ENCODE data around the gene MYRIP.

Gene MYRIP

GRCh38 chr3:39910826-39911464 lies 101.5 kb downstream of the MYRIP start:
- DNase-seq (ENCODE audit: insufficient read length) (no peak), FAIRE-seq (no peak)
- TF ChIP-seq POLR2A (IDR thresholded peaks at IDR 0.05; ENCODE audit: low read depth, low read length) (no peak), POLR2AphosphoS5 (IDR thresholded peaks at IDR 0.05; ENCODE audit: low read depth, low read length) (no peak), TAF1 (IDR thresholded peaks at IDR 0.05; ENCODE audit: borderline replicate concordance, low read depth, low read length) (no peak)

- DNase-seq (ENCODE audit: insufficient read length) (no peak), FAIRE-seq (no peak)
- no peak for TF ChIP-seq POLR2AphosphoS5 (IDR thresholded peaks at IDR 0.05; ENCODE audit: low read depth, low read length)
- TF ChIP-seq TAF1 (IDR thresholded peaks at IDR 0.05; ENCODE audit: borderline replicate concordance, low read depth, low read length), result no peak
- TF ChIP-seq POLR2A (IDR thresholded peaks at IDR 0.05; ENCODE audit: low read depth, low read length), result no peak
Observed at GRCh38 chr3:39911465-39912309, 102.3 kb downstream of the MYRIP start.

- TF ChIP-seq TAF1 (IDR thresholded peaks at IDR 0.05; ENCODE audit: borderline replicate concordance, low read depth, low read length), result no peak
- TF ChIP-seq POLR2AphosphoS5 (IDR thresholded peaks at IDR 0.05; ENCODE audit: low read depth, low read length), result no peak
- no peak for TF ChIP-seq POLR2A (IDR thresholded peaks at IDR 0.05; ENCODE audit: low read depth, low read length)
- FAIRE-seq, result no peak
- DNase-seq (ENCODE audit: insufficient read length), result no peak
Observed at GRCh38 chr3:39915027-39915426, 105.6 kb downstream of the MYRIP start.

- TF ChIP-seq POLR2A (IDR thresholded peaks at IDR 0.05; ENCODE audit: low read depth, low read length) (no peak), TAF1 (IDR thresholded peaks at IDR 0.05; ENCODE audit: borderline replicate concordance, low read depth, low read length) (no peak), POLR2AphosphoS5 (IDR thresholded peaks at IDR 0.05; ENCODE audit: low read depth, low read length) (no peak)
- no peak for FAIRE-seq
- no peak for DNase-seq (ENCODE audit: insufficient read length)
Observed at GRCh38 chr3:39917065-39917773, 107.8 kb downstream of the MYRIP start.

GRCh38 chr3:39919281-39919680 lies 109.9 kb downstream of the MYRIP start:
- DNase-seq (ENCODE audit: insufficient read length) (no peak), FAIRE-seq (no peak)
- TF ChIP-seq POLR2A (IDR thresholded peaks at IDR 0.05; ENCODE audit: low read depth, low read length), result no peak
- no peak for TF ChIP-seq POLR2AphosphoS5 (IDR thresholded peaks at IDR 0.05; ENCODE audit: low read depth, low read length)
- TF ChIP-seq TAF1 (IDR thresholded peaks at IDR 0.05; ENCODE audit: borderline replicate concordance, low read depth, low read length), result no peak

- no peak for FAIRE-seq
- DNase-seq (ENCODE audit: insufficient read length), result no peak
- TF ChIP-seq POLR2AphosphoS5 (IDR thresholded peaks at IDR 0.05; ENCODE audit: low read depth, low read length) (no peak), POLR2A (IDR thresholded peaks at IDR 0.05; ENCODE audit: low read depth, low read length) (no peak), TAF1 (IDR thresholded peaks at IDR 0.05; ENCODE audit: borderline replicate concordance, low read depth, low read length) (no peak)
Observed at GRCh38 chr3:39920271-39920670, 110.9 kb downstream of the MYRIP start.

GRCh38 chr3:39927479-39927878 lies 118.1 kb downstream of the MYRIP start:
- DNase-seq (ENCODE audit: insufficient read length) (no peak), FAIRE-seq (no peak)
- TF ChIP-seq TAF1 (IDR thresholded peaks at IDR 0.05; ENCODE audit: borderline replicate concordance, low read depth, low read length) (no peak), POLR2AphosphoS5 (IDR thresholded peaks at IDR 0.05; ENCODE audit: low read depth, low read length) (no peak), POLR2A (IDR thresholded peaks at IDR 0.05; ENCODE audit: low read depth, low read length) (no peak)

- TF ChIP-seq TAF1 (IDR thresholded peaks at IDR 0.05; ENCODE audit: borderline replicate concordance, low read depth, low read length) (no peak), POLR2AphosphoS5 (IDR thresholded peaks at IDR 0.05; ENCODE audit: low read depth, low read length) (no peak), POLR2A (IDR thresholded peaks at IDR 0.05; ENCODE audit: low read depth, low read length) (no peak)
- FAIRE-seq (no peak), DNase-seq (ENCODE audit: insufficient read length) (no peak)
Observed at GRCh38 chr3:39933986-39934693, 124.7 kb downstream of the MYRIP start.

GRCh38 chr3:39934696-39935095 lies 125.3 kb downstream of the MYRIP start:
- TF ChIP-seq POLR2AphosphoS5 (IDR thresholded peaks at IDR 0.05; ENCODE audit: low read depth, low read length) (no peak), POLR2A (IDR thresholded peaks at IDR 0.05; ENCODE audit: low read depth, low read length) (no peak)
- no peak for FAIRE-seq
- no peak for DNase-seq (ENCODE audit: insufficient read length)

GRCh38 chr3:39935261-39935660 lies 125.9 kb downstream of the MYRIP start:
- DNase-seq (ENCODE audit: insufficient read length) (no peak), FAIRE-seq (no peak)
- TF ChIP-seq POLR2AphosphoS5 (IDR thresholded peaks at IDR 0.05; ENCODE audit: low read depth, low read length) (no peak), POLR2A (IDR thresholded peaks at IDR 0.05; ENCODE audit: low read depth, low read length) (no peak)

- no peak for FAIRE-seq
- TF ChIP-seq POLR2A (IDR thresholded peaks at IDR 0.05; ENCODE audit: low read depth, low read length), result no peak
- TF ChIP-seq POLR2AphosphoS5 (IDR thresholded peaks at IDR 0.05; ENCODE audit: low read depth, low read length), result no peak
- TF ChIP-seq TAF1 (IDR thresholded peaks at IDR 0.05; ENCODE audit: borderline replicate concordance, low read depth, low read length), result no peak
- DNase-seq (ENCODE audit: insufficient read length), result no peak
Observed at GRCh38 chr3:39936848-39937247, 127.4 kb downstream of the MYRIP start.

Data from GM12892 (cell line).